T-helper 2 cell treated with Interferon-gamma antibody and Interleukin-4, amounts not matched to agents 100 ng/mL and 5 ng/mL, for 36 hours (primary cell): ENCODE results near the gene PTCRA. TPM values are rescaled to one million over a fixed set of nuclear protein-coding genes. Genes with fewer than 3 reads are reported as not detected.

Source experiments
- intact Hi-C: fragments of 100-400 bp; cut with micrococcal nuclease; formaldehyde crosslinking; loops from one replicate; pipeline ENCODE4 v1.15.1; 2023
- total RNA-seq: library from RNA; stranded (reverse); gene quantifications from 2 replicates; pipeline ENCODE4 v1.2.3, GENCODE V29; 2022

The PTCRA gene
- total RNA-seq, 1 donor from 2014 or later: not detected

- intact Hi-C loops: no loop called here
Measured at GRCh38 chr6:42970871-42971612, 55.2 kb downstream of the PTCRA start.

GRCh38 chr6:42971746-42972327 is 56.0 kb downstream of the PTCRA start:
- intact Hi-C loops: no loop called here

- intact Hi-C loops: no loop called here
Measured at GRCh38 chr6:42973926-42974325, 58.1 kb downstream of the PTCRA start.

- intact Hi-C loops: no loop called here
Measured at GRCh38 chr6:42974919-42975505, 59.2 kb downstream of the PTCRA start.

Other genes with a start within 250 kb of the PTCRA start
- not detected in 2 replicates for gene PRPH2, start 193.5 kb upstream of the PTCRA start, total RNA-seq
- 28.7 and 29.0 TPM in 2 replicates for gene TBCC, start 169.9 kb upstream of the PTCRA start, total RNA-seq
- 21.8 and 22.3 TPM in 2 replicates for gene BICRAL, start 134.0 kb upstream of the PTCRA start, total RNA-seq
- 91.0 and 94.7 TPM in 2 replicates for gene RPL7L1, start 36.4 kb upstream of the PTCRA start, total RNA-seq
- gene CNPY3, start 13.4 kb downstream of the PTCRA start, total RNA-seq: 54.1 and 55.3 TPM in 2 replicates
- gene GNMT, start 44.7 kb downstream of the PTCRA start, total RNA-seq: 0.98 and 1.00 TPM in 2 replicates
- gene PEX6, start 63.1 kb downstream of the PTCRA start, total RNA-seq: 27.1 and 28.5 TPM in 2 replicates
- gene PPP2R5D, start 68.5 kb downstream of the PTCRA start, total RNA-seq: 52.6 and 56.1 TPM in 2 replicates
- 63.6 and 65.6 TPM in 2 replicates for gene MEA1, start 97.9 kb downstream of the PTCRA start, total RNA-seq
- gene KLHDC3, start 98.2 kb downstream of the PTCRA start, total RNA-seq: 65.4 and 67.1 TPM in 2 replicates
- 70.7 and 74.8 TPM in 2 replicates for gene RRP36, start 105.6 kb downstream of the PTCRA start, total RNA-seq
- 10.6 and 12.0 TPM in 2 replicates for gene CUL7, start 137.8 kb downstream of the PTCRA start, total RNA-seq
- gene MRPL2, start 143.4 kb downstream of the PTCRA start, total RNA-seq: 47.9 and 50.2 TPM in 2 replicates
- gene KLC4, start 143.6 kb downstream of the PTCRA start, total RNA-seq: 10.1 and 11.4 TPM in 2 replicates
- 1.9 TPM in 2 replicates for gene PTK7, start 160.3 kb downstream of the PTCRA start, total RNA-seq